NCI-H526 treated with DMSO at 0.1 percent for 48 hours (cell line): ENCODE results near the gene UBE2J2.

Experiments
- DNase-seq: peaks from one replicate; lab custom pipeline; 2025; lab: John Stamatoyannopoulos, UW

Gene UBE2J2

GRCh38 chr1:1239614-1240347 lies 33.9 kb downstream of the UBE2J2 start:
- no peak for DNase-seq

- DNase-seq: no peak
Measured at GRCh38 chr1:1239227-1239613, 34.4 kb downstream of the UBE2J2 start.

GRCh38 chr1:1238702-1239178 lies 34.9 kb downstream of the UBE2J2 start:
- DNase-seq: no peak

- DNase-seq: peak; percentile 59
Measured at GRCh38 chr1:1237874-1238701, 35.6 kb downstream of the UBE2J2 start.

- no peak for DNase-seq
Measured at GRCh38 chr1:1236945-1237873, 36.4 kb downstream of the UBE2J2 start.

- no peak for DNase-seq
Measured at GRCh38 chr1:1236176-1236763, 37.4 kb downstream of the UBE2J2 start.

- DNase-seq: no peak
Measured at GRCh38 chr1:1235016-1235744, 38.5 kb downstream of the UBE2J2 start.

- no peak for DNase-seq
Measured at GRCh38 chr1:1234180-1234808, 39.4 kb downstream of the UBE2J2 start.

GRCh38 chr1:1233567-1233892 lies 40.1 kb downstream of the UBE2J2 start:
- DNase-seq: no peak

GRCh38 chr1:1232796-1233566 lies 40.7 kb downstream of the UBE2J2 start:
- DNase-seq: no peak

GRCh38 chr1:1232208-1232795 lies 41.4 kb downstream of the UBE2J2 start, which contains the start of gene B3GALT6:
TSS of gene B3GALT6 (plus strand) at chr1:1232237. CDS start at chr1:1232279, 42 bp downstream.
- no peak for DNase-seq

GRCh38 chr1:1231400-1232207 lies 42.0 kb downstream of the UBE2J2 start, which contains the start of gene SDF4:
TSS of gene SDF4 (minus strand) at chr1:1232001. CDS start at chr1:1228772, 3,229 bp downstream.
- DNase-seq: peak; percentile 91

GRCh38 chr1:1230656-1231399 lies 42.8 kb downstream of the UBE2J2 start:
- DNase-seq: peak; percentile 37

GRCh38 chr1:1229770-1230169 lies 43.9 kb downstream of the UBE2J2 start:
- DNase-seq: no peak

GRCh38 chr1:1228596-1229321 lies 44.9 kb downstream of the UBE2J2 start:
- DNase-seq: no peak

GRCh38 chr1:1228187-1228586 lies 45.5 kb downstream of the UBE2J2 start:
- no peak for DNase-seq

GRCh38 chr1:1227386-1227785 lies 46.3 kb downstream of the UBE2J2 start:
- DNase-seq: no peak
